GM21390 (cell line): ENCODE results near the gene CPB2.

Experiments used
- ATAC-seq: cut with Tn5 transposase; IDR thresholded peaks from one replicate; pipeline ENCODE4 v1.9.1; 2021; ENCODE audit not compliant: unreplicated experiment

The CPB2 gene

DNA sequence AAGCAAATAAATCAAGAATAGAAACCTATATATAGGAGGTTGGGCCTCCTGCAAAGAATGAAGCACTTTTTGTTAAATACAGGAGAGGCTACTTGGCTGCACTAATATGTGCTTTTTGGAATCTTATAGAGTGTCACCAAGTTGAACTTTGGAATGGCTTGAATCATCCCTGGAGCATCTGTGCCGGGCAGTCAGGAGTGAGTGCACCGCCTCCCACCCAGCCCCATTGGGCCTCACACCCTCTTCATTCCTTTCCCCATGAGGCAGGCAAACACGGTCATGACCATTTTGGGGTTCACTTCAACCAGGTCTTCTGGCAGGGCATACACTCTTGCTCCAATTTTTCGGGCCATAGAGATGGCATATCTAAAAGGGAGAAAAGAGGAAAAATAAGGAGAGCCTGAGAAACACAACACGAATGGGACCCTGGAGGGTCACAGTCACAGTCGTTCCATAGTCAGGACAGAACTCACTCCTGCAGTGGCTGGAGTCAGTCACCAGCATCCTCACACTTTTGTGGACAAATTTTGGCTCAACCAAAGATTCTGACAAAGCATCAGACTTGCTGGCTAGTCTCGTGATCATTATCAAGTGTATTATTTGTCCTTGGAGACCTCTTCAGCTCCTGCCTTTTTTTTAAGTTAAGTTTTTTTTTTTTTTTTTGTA lies 22.7 kb upstream of the CPB2 start:
- ATAC-seq, result no peak

DNA sequence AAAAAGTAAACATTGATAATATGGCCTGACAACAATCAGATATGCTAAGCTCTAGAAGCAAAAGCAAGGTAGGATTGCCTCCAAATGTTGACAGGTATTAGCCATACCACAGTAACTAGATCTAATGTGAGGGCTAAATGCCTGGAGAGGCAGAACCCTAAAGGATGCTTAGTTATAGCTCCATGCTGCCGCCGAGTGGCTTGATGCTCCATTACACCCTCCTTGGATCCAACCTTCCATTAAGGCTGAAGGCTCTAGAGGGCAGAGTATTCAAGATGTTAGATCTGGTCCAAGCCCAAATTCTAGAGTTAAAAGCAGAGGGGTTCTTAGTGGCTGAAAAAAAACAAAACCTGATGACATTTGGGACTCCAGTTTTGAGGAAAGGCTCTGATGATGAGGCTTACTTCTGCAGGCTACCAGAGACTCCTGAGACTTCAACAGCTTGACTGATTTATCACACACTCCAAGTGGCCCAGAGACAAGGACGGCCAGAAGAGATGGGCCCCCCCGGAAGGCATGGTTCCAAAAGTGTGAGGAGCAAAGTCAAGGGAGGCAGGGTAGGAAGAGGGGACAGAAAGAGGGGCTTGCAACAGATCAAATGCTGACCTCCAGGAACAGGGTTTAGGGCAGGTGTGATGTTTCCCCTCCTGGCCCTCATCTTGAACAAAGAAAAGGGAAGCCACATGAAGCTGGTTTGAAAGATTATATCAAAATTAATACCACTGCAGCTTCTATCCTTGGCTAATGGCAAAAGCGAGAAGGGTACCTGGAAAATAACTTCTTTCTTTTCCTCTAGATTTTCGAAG lies 21.9 kb upstream of the CPB2 start:
- no peak for ATAC-seq

DNA sequence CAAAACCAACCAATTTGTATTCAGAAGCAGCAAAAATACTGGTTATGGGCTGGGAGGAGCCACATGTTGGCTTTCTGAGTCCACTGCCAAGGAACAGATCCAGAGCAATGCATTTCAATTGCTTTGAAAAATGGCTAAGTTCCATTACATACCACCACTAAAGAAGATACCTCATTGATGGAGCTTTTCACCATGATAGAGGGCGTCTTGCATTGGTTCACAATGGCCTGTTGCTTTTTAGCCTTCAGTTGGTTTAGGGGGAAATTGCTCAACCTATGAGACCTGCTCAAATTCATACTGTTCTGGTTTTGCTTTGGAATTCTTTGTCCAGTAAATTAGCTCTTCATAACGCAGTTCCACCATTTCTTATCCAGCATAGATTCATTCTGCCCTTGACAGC lies 21.2 kb upstream of the CPB2 start:
- ATAC-seq, result no peak

DNA sequence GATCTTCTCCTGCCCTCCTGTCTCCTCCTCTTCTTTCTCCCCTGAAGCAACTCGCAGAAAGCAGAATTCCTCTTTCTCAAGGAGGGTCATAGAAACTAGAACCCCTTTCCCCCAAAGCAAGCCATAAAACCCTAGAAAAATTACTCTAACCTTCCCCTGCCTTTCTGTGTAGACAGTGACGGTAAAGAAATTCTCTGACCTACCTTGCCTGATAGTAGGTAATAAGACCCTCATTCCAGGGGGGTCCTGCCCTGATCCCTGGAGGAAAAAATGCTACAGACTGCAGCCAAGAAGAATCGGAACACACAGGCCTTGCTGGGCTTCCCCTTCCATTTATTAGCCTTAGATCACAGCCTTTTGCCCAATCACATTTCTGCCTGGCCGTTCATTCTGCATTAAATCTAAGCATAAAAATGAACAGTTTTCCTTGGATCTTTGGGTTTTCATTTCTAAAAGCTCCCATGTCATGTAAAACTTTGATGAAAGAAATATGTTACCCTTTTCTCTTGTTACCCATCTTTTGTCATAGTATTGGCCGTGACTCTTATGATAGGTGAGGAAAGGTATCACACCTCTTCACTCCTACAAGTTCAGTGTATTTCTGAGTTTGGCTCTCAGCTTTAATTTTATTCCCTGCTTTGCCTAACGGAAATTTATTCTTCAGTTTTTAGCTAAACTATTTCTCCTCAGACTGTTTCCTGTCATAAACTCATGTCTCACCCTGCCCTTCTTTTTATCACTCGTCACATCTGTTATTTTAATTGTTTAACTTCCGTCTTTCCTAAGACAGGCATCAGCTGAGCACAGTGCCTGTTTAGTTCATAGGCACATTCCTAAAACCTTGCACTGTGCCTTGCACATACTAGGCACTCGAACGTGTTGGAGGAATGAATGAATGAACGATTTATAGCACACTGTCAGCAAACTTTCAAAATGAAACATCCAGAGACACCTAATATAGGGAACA lies 20.4 kb upstream of the CPB2 start:
- ATAC-seq, result no peak

DNA sequence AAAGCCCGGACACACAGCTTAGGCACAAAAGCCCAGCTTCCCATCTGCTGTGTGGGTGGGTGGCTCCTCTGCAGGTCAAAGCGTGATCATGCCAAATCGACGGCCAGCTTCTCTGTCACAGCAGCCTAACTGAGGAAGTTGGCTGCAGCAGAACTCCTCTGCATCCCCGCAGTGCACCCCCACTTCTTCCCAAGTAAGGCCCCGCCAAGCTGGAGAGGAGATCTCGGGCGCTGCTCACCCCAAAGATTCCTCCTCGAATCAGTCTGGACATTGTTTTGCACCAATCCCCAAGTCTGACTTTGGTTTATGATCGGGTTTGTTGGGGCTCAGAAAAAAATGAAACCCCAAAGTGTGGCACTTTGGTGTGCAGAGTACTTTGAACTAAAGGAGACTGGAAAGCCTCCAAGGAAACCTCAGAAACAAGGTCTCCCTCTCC lies 19.7 kb upstream of the CPB2 start:
- ATAC-seq, result no peak

DNA sequence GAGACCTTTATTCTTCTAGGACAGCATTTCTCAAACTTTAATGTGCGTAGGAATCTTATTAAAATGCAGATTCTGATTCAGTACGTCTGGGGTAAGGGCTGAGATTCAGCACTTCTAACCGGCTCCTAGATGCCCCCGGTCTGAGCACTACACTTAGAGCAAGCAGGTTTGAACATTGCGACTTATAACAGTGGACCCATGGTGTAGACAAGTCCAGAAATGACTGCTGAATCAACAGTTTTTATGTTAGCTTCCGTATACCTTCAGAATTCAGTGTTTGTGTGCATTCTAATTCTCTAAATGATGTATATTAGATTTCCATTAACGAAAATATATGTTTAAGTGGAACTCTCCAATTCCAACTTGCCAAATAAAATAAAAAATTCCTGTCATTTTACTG lies 17.5 kb upstream of the CPB2 start:
- ATAC-seq, result no peak

DNA sequence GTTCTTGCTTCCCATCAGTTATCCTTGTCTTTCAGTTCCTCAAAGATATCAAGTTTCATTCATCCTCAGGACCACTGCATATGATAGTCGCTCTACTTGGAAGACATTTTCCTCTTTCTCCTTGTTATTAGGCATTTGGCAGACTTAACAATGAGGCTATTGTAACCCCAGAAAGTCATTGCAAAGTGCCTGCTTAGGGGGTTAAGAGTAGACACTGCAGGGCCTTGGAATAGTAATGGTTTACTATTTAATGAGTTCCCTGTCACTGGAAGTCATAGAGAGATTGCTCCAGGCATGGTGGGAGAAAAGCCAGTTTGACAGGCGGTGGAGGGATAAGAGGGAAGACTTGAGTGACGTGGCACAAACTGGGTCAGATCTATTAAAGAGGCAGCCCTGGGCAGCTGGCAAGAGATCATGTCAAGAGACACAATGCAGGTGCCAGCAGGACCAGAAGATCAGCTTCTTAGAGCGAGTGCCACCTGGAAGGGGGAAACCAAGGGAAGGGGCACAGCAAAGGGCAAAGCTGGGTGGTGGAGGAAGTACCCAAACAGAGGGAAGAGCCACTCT lies 16.8 kb upstream of the CPB2 start:
- ATAC-seq, result no peak

DNA sequence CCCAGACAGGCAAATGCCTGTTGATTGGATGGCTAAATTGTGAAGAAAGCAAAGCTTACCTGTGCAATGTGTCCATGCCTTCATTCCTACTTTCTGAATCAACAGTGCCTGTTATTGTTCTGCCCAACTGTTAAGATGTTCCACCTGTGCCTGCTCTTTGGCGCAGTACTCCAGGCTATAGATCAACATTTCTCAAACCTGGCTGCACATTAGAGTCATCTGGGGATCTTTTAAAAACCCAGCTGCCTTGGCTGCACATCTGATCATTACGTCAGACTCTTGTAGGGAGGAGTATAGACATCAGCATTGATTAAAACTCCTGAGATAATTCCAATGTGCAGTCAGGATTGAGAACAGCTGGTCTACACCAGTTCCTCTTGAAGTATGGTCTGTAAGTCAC lies 16.2 kb upstream of the CPB2 start:
- ATAC-seq, result no peak

DNA sequence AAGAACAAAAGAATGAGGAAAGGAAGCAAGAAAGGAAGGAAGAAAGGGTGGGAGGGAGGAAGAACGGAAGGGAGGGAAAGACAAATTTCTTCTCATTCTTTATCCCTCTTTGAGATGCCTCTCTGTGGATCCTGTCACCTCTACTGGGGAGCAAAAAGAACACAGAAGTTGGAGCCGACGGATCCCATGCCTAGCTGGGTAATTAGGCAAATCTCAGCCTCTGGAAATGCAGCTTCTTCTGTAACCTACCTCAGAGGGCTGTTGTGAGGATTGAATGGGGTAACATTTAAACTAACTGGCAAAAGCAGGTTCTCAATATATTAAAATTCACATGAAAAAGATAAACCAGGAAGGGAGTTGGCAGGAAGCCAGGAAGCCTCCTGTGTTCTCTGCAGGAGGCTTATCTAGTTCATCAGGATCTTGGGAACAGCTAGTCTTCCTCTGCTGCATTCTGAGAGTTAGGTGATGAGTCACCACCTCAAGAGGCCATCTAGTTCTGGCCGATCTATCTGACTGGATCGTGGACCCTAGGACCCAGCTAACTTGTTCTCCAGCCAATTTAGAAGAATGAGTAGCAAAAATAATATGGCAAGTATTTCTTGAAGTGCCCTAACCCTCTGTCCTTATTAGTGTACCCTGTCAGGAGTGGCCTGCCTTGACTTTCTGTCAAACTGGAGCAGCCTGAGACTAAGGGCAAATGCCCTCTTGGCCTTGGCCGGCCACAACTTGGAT lies 15.2 kb upstream of the CPB2 start:
- no peak for ATAC-seq

DNA sequence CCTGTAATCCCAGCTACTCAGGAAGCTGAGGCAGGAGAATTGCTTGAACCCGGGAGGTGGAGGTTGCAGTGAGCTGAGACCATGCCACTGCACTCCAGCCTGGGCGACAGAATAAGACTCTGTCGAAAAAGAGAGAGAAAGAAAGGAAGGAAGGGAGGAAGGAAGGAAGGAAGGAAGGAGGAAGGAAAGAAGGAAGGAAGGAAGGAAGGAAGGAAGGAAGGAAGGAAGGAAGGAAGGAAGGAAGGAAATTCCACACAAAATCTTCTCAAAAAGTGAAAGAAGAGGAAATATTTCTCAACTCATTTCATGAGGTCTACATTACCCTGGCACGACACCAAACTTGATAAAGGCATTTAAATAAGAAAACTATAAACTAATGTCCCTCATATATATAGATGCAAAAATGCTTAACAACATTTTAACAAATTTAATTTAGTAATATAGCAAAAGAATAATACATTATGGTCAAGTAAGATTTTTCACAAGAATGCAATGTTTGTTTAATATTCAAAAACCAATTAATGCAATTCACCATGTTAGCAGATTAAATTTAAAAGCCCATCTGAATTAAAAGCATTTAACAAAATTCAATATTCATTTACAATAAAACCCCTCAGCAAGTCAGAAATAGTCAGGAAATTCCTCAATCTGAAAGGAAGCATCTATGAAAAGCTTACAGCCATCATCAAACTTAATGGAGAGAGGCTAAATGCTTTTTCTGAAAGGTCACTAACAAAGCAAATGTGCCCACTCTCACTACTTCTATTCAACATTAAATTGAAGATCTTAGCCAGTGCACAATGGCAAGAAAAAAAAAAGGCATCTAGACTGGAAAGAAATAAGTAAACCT lies 12.0 kb upstream of the CPB2 start:
- no peak for ATAC-seq

DNA sequence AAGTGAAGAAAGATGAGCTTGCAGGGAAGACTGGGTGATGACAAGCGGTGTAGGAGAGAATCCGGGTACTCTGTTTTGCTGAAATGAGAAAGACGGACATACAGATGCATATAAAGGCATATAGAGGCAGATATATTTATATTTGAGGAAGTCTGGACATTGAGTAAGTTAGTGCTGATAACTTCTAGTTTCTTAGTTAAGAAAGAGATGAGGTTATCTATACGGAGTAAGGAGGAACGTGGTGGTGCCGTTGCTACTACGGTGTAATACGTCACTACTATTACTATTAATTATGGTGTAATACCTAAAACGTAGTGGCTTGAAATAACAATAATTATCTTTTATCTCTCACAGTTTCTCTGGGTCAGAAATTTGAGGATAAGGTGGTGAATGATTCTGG lies 9.8 kb upstream of the CPB2 start:
- ATAC-seq, result no peak

DNA sequence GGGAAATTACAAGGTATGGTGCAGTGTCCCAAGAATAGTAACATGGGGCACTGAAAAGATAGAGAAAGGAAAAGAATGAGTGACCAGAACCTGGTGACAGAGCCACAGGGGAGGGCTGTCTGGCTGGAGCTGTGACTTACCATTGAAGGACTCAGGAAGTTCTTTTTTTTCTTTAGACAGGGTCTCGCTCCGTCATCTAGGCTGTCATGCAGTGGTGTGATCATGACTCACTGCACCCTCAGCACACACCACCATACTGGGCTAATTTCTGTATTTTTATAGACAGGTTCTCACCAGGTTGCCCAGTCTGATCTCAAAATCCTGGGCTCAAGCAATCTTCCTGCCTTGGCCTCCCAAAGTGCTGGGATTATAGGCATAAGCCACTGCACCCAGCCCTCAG lies 8.8 kb upstream of the CPB2 start:
- no peak for ATAC-seq

DNA sequence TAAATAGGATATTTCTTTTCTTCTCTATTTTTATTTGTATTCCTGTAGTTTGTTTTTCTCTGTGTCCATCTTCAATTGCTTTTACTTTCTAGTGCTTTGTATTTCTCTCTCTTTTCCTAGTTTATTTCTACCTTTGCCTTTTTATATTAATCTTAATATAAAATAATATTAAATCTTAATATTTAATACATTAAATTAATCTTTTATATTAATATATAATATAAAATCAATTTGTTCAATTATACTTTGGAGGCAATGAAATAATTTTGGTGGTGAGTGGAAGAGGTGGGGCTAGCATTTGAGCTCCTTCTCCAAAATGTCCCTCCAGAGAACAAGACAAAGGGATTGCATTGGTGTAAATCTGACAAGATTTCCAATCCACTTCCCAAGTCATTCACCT lies 6.3 kb upstream of the CPB2 start:
- ATAC-seq, result no peak

DNA sequence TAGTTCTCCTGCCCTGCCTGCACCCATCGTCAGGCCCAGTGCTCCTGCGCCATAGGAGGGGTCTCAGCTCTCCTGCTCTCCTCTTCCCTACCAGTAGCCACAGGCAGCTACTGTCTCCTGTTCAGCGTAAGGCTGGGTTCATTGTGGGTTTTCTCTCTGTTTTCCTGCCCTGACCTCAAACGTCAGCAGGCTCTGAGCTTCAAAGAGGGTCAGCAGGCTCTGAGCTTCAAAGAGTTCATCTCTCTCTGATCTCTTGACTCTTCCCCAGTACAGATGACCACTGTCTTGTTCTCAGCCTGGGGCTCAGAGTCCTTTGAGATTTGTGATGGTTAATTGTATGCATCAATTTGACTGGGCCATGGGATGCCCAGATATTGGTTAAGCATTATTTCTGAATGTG lies 4.6 kb upstream of the CPB2 start:
- ATAC-seq, result no peak

DNA sequence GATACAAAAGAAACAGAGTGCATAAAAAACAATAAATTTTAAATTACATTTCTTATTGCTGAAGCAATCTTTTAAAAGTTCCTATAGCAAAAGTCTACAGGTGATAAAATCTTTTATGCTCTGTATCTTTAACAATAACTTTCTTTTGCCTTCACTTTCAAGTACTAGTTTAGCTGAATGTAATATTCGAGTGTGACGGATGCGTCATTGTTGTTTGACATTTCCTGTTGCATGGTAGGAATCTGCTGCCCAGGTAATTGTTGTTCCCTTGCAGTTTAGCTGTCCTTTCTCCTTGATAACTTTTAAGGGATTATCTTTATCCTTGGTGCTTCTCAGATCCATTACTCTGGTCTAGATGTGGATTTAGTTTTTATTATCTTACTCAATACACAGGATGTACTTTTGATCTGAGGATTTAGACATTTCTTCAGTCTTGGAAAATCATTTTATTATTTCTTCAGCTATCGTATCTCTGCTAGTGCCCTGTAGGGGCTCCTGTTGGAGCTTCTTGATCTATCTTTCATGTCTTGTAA lies 2.1 kb upstream of the CPB2 start:
- no peak for ATAC-seq

DNA sequence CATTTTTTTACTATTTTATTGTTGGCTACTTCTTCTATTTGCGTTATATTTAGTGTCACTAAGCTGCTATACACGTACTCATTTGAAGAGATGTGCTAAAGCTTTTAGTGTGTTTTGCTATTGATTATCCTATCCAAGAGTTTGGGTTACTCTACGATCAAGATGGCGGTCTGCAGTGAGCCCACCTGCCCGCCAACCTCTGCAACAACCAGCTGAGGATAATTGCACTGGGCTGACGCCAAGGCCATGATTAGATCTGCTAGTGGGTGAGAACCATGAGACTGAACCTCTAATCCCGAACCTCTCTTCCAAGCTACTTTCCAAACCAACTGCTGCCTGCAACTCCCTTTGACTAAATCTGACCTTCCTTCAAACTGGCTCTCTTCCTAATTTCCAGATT lies 1.8 kb downstream of the CPB2 start:
- no peak for ATAC-seq

DNA sequence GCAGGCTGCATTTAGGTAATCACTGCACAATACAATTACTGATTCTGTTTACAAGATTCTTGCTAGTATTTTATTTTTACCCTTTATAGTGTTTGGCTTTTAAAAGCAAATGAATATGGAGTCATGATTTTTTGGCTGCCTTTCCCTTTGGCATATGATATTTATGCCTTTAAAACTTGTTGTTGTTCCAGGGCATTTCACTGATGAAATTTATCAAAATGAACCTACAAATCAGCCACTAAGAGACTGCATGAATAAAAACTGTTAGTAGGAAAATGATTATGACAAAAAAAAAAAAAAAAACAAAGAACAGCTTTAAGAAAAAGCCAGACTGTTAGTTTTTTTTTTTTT lies 2.6 kb downstream of the CPB2 start:
- ATAC-seq, result no peak

DNA sequence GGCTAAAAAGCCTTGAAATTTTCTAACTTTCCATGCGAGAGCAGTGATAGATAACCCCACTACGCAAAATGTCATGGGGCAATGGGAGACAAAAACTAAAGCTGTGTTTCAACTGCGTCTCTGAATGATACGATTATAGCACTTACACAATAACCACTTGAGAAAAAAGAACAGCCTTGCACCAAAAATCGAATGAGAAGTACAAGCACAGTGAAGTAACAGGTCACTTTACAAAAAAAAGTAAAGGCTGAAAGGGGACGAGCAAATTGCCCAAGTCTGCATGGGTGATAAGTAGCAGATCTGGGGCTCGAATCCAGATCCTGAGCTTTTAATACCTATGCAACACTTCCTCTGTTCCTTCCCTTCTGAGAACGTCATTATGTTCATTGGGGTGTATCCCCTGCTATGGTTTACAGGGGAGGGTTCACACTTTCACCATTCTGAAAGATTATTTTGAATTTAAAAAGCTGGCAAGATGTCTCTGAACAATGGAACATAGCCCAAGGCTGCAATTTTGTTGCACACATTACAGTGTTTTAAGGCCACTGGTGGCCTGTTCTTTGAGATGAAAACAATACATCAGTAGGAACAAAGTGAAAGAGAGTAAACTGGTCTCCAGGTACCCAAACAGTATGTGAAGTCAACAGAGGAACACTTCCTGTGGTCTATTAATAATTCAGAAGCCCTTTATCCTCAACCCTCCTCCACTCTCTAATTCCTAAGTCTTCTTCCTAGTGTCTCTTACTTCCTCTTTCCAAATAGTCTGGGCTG lies 3.2 kb downstream of the CPB2 start:
- ATAC-seq, result no peak

DNA sequence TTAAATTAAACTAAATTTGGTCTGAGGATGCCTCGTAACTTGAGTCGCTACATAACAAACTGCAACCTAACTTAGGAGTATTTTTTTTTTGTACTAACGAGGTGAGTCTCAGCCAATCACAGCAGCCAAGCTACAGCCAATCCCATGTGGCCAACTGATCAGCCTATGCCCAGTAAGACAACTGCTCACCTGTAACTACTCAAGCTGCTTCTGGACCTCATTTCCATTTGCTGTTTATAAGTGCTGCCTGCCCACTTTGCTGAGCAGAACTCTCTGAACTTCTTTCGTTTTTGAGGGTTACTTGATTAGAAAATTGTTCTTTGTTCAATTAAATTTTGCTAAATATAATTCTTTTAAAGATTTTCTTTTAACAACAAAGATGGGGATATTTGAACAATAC lies 3.8 kb downstream of the CPB2 start:
- ATAC-seq, result no peak
